Bronchial epithelial cell (primary cell): ENCODE results near the gene MMP14. TPM values are rescaled to one million over a fixed set of nuclear protein-coding genes. Genes with fewer than 3 reads are reported as not detected.

Experiments used
- DNase-seq: peaks from one replicate; pipeline ENCODE4 v3.0.0-alpha.2; 2010; ENCODE audit warnings: low read depth
- FAIRE-seq: peaks from 2 replicates; lab custom pipeline; 2011; peaks lifted over from hg19 to GRCh38; lab: Jason Lieb, UNC
- H3K27me3 ChIP-seq: 2 replicates; pipeline ENCODE4 v1.5.1; 2011; ENCODE audit warnings: low read length; ENCODE audit not compliant: control insufficient read depth, insufficient read depth
- H3K36me3 ChIP-seq: 2 replicates; pipeline ENCODE4 v1.5.1; 2011; ENCODE audit warnings: low read length; ENCODE audit not compliant: control insufficient read depth, insufficient read depth
- H3K4me3 ChIP-seq: 2 replicates; pipeline ENCODE4 v1.5.1; 2011; ENCODE audit warnings: mild to moderate bottlenecking, low read depth, low read length, control low read depth
- CTCF ChIP-seq: IDR thresholded peaks from 2 replicates; pipeline ENCODE4 v1.5.1; 2011; ENCODE audit warnings: mild to moderate bottlenecking, moderate library complexity, low read length, control low read depth, inconsistent platforms; ENCODE audit not compliant: insufficient read depth, severe bottlenecking
- total RNA-seq: library from RNA; depleted of rRNA; stranded (reverse); fragments of >200 nt; gene quantifications from 2 replicates; pipeline ENCODE4 v1.2.1, GENCODE V29; 2014

MMP14 gene
- total RNA-seq, 1 donor from 2014 or later: 126 TPM

GRCh38 chr14:22819151-22819988, 17.0 kb upstream of the MMP14 start:
- Histone ChIP-seq H3K4me3 (no peak overlapping the region), H3K36me3 (no peaks in the 10 kb centered on the region), H3K27me3 (no peaks in the 10 kb centered on the region)
- FAIRE-seq: no peak
- no peak for DNase-seq
- TF ChIP-seq CTCF: no peak

GRCh38 chr14:22820731-22821130, 15.7 kb upstream of the MMP14 start:
- DNase-seq: peak; percentile 75
- H3K4me3 ChIP-seq: no peak overlapping the region

GRCh38 chr14:22821193-22822015, 15.0 kb upstream of the MMP14 start:
- no peak for TF ChIP-seq CTCF
- no peak for DNase-seq
- H3K4me3 ChIP-seq: no peak overlapping the region
- no peaks in the 10 kb centered on the region for H3K27me3 ChIP-seq
- no peaks in the 10 kb centered on the region for H3K36me3 ChIP-seq
- no peak for FAIRE-seq

More at GRCh38 chr14:22820731-22821130, 15.7 kb upstream of the MMP14 start:
- Histone ChIP-seq H3K27me3 (no peaks in the 10 kb centered on the region), H3K36me3 (no peaks in the 10 kb centered on the region)
- FAIRE-seq: no peak
- no peak for TF ChIP-seq CTCF

GRCh38 chr14:22822016-22822570, 14.3 kb upstream of the MMP14 start:
- DNase-seq (no peak), FAIRE-seq (no peak)
- no peaks in the 10 kb centered on the region for H3K27me3 ChIP-seq
- no peaks in the 10 kb centered on the region for H3K36me3 ChIP-seq
- no peak for TF ChIP-seq CTCF
- peak overlapping the region; percentile 35 for H3K4me3 ChIP-seq

DNA sequence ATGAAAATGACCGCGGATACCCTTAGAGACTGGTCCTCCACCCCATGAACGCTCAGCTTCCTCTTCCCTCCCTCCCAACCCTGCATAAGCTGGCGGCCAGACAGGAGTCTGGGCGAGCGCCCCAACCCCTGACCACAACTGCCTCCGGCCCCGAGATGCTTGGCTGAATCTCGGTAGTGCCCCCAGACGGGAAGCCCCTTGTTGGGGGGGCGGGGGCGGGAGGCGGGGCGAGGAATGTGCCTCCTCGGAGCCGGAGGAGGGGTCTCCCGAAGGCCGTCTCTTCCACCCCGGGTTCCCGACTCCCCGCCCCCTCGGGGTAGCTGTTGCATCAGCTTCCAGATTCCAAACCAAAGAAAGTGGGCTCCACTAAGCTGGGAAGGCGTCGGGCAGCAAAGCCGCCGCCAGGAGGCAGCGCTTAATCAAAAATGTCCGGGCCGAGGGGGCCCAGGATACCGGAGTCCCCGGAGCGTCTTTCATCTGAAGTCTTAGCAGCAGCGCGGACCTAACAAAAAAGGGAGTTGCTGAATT, 13.8 kb upstream of the MMP14 start:
- peak; percentile 91 for TF ChIP-seq CTCF
- DNase-seq (peak; percentile 61), FAIRE-seq (no peak)
- H3K27me3 ChIP-seq: no peaks in the 10 kb centered on the region
- no peaks in the 10 kb centered on the region for H3K36me3 ChIP-seq
- peak overlapping the region; percentile 35 for H3K4me3 ChIP-seq
